ENCODE data around the gene GRPEL2.

- peak; percentile 81 for TF ChIP-seq CTCF (IDR thresholded peaks at IDR 0.05; ENCODE audit: borderline replicate concordance, extremely low read depth, low read length, poor library complexity, severe bottlenecking)
- TF ChIP-seq EZH2 (IDR thresholded peaks at IDR 0.05; ENCODE audit: borderline replicate concordance, low read depth, low read length, severe bottlenecking) = no peak
Measured at GRCh38 chr5:149367249-149367971, 22.1 kb downstream of the GRPEL2 start.

All from DND-41 (cell line).